Sigmoid colon (tissue), 7 donors: Measurements from ENCODE around the gene KIRREL3. TPM values are rescaled to one million over a fixed set of nuclear protein-coding genes. Genes with fewer than 3 reads are reported as not detected.

Experiments
- DNase-seq: peaks from one replicate; pipeline ENCODE4 v3.0.0-alpha.2; 2019
- H3K27ac ChIP-seq, 4 donors: fragments of 200-600 bp; sonication (generic); one replicate each; pipeline ENCODE4 v1.5.1; 2016 to 2019; ENCODE audit warnings: mild to moderate bottlenecking in 1 of 4
- H3K27me3 ChIP-seq, 3 donors: fragments of 200-600 bp; sonication (generic); one replicate each; pipeline ENCODE4 v1.5.1; 2019; ENCODE audit warnings: mild to moderate bottlenecking in 1 of 3
- H3K36me3 ChIP-seq, 4 donors: fragments of 200-600 bp; sonication (generic); one replicate each; pipeline ENCODE4 v1.5.1; 2016 to 2019
- H3K4me1 ChIP-seq, 4 donors: fragments of 200-600 bp; sonication (generic); one replicate each; pipeline ENCODE4 v1.5.1; 2017 to 2019
- H3K4me3 ChIP-seq, 4 donors: fragments of 200-600 bp; sonication (generic); one replicate each; pipeline ENCODE4 v1.5.1; 2017 to 2019; ENCODE audit warnings: mild to moderate bottlenecking in 2 of 4, moderate library complexity in 1 of 4
- H3K9me3 ChIP-seq, 4 donors: fragments of 200-600 bp in 3 of 4; sonication (generic) in 3 of 4; one replicate each; pipeline versions ENCODE4 v1.5.1 to v1.6.1; 2013 to 2019
- EP300 ChIP-seq, 4 donors: sonication (generic); formaldehyde crosslinking; IDR thresholded peaks; one replicate each; pipeline ENCODE4 v1.6.1; 2017; ENCODE audit warnings: antibody characterized with exemption in 4 of 4
- POLR2A ChIP-seq, 2 donors: fragments of 450-650 bp; IDR thresholded peaks; one replicate each; pipeline ENCODE4 v1.6.1; 2016; ENCODE audit warnings: antibody characterized with exemption in 2 of 2, mild to moderate bottlenecking in 2 of 2, moderate library complexity in 2 of 2
- POLR2AphosphoS5 ChIP-seq, 4 donors: sonication (generic); formaldehyde crosslinking; IDR thresholded peaks; one replicate each; pipeline ENCODE4 v1.6.1; 2017; ENCODE audit warnings: antibody characterized with exemption in 4 of 4
- WGBS, 2 donors: extraction: QIAGEN DNeasy Blood & Tissue Kit; methylation state at CpG; one replicate each; pipeline ENCODE4 v1.1.7; 2013; 5-methylcytosine and 5-hydroxymethylcytosine counted together
- intact Hi-C: fragments of 100-400 bp; cut with DNase I; formaldehyde crosslinking; loops from one replicate; pipeline ENCODE4 v1.15.1; 2023
- polyA plus RNA-seq, 3 donors: library from polyadenylated mRNA; stranded (reverse); fragments of 200-250 nt; gene quantifications; one replicate each; pipeline ENCODE4 v1.2.3, GENCODE V29; 2013
- total RNA-seq, 4 donors: library from RNA; depleted of rRNA; stranded (reverse); fragments of >200 nt; gene quantifications; one replicate each; pipeline ENCODE4 v1.1.0, GENCODE V29; 2016
- TF ChIP-seq, protein P1 (sequence below), 4 experiments: fragments of 450-650 bp in 3 of 4; fragments of 200-600 bp in 1 of 4; IDR thresholded peaks; one replicate each; pipeline ENCODE4 v1.5.1; 2016 to 2019; ENCODE audit warnings: antibody characterized with exemption in 4 of 4, mild to moderate bottlenecking in 3 of 4, moderate library complexity in 2 of 4
- donor health status: healthy with polysubstance abuse.
- donor health status: Bipolar disorder and iron deficiency.
- donor health status: healthy.

KIRREL3 gene
- total and polyA plus RNA-seq, 7 donors: under 0.01 to 3.3 (median 1.0) TPM

DNA sequence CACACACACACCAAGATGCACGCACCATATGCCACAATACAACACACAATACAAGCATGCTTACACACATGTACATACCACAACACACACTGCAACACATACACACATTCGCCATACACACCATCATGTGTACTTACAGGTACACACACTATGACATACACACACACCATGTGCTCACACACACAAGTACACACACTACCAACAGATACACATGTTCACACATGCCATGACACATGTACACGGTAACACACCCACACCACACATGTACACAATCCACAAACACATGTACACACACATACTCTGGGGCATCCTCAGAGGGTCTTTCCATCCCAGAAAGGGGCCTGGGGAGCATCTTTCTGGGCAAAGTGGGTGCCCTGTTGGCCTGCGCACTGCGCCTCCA, 562.8 kb downstream of the KIRREL3 start:
- TF ChIP-seq POLR2AphosphoS5 (IDR thresholded peaks at IDR 0.05) (no peak), POLR2A (IDR thresholded peaks at IDR 0.05) (no peak), EP300 (IDR thresholded peaks at IDR 0.05) (no peak)
- TF ChIP-seq, protein P1, sequence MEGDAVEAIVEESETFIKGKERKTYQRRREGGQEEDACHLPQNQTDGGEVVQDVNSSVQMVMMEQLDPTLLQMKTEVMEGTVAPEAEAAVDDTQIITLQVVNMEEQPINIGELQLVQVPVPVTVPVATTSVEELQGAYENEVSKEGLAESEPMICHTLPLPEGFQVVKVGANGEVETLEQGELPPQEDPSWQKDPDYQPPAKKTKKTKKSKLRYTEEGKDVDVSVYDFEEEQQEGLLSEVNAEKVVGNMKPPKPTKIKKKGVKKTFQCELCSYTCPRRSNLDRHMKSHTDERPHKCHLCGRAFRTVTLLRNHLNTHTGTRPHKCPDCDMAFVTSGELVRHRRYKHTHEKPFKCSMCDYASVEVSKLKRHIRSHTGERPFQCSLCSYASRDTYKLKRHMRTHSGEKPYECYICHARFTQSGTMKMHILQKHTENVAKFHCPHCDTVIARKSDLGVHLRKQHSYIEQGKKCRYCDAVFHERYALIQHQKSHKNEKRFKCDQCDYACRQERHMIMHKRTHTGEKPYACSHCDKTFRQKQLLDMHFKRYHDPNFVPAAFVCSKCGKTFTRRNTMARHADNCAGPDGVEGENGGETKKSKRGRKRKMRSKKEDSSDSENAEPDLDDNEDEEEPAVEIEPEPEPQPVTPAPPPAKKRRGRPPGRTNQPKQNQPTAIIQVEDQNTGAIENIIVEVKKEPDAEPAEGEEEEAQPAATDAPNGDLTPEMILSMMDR (IDR thresholded peaks at IDR 0.05): no peak
- H3K4me3 ChIP-seq: no peak overlapping the region
- DNase-seq: no peak
- H3K9me3 ChIP-seq: no peaks in the 10 kb centered on the region
- intact Hi-C loops: no loop called here
- H3K4me1 ChIP-seq: peaks cover 0 to 7% (median 0%) of the 10 kb centered on the region in 4 donors
- 96% methylated on average over 5 of the region's 5 CpGs for WGBS, 2 donors
- H3K36me3 ChIP-seq: no peaks in the 10 kb centered on the region
- no peak overlapping the region for H3K27ac ChIP-seq
- H3K27me3 ChIP-seq: peaks cover 0 to 8% (median 0%) of the 10 kb centered on the region in 3 donors

DNA sequence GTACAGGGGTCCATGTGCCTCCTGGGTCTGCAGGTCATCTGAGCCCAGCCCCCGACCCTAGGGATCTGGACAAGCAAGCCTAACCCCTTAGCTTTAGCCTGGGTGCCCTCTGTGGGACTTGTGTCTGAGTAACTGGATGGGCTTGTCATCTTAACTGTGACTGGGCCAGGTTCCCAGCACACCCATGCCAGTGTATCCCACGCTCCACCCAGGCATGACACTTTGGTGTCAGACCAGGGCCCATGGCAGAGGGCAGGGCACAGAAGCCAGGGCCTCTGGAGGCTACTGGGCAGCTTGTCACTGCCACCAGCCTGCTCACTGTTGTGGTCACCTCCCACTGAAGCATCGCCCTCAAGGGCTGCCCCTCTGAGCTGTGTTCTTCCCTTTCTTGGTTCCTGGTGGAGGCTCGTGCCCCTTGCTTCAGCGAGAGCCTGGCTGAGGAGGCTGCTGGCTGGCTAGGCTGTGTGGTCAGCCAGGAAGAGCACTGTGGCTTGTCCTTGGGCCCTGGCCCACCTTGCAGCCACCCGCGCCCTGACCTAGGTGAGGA, 564.3 kb downstream of the KIRREL3 start:
- TF ChIP-seq, protein P1 (IDR thresholded peaks at IDR 0.05): no peak
- TF ChIP-seq POLR2AphosphoS5 (IDR thresholded peaks at IDR 0.05) (no peak), EP300 (IDR thresholded peaks at IDR 0.05) (no peak), POLR2A (IDR thresholded peaks at IDR 0.05) (no peak)
- intact Hi-C loops: no loop called here

DNA sequence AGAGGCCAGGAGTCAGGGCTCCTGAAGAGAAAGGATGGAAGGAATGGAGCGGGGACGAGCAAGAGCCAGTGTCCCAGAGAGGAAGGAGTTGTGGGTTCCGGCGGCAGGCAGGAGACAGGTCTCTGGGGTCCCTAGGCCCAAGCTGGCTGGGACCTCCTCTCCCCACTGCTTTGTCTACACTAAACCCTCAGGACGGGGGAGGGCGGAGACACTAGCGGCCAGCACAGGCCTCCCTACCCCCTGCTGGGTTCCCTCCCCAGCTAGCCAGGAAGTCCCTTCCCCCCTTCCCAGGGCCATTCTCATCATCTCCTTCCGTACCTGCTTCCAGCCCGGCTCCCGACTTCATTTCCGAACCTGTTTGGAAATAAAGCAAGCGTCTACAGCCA, 565.6 kb downstream of the KIRREL3 start:
- TF ChIP-seq EP300 (IDR thresholded peaks at IDR 0.05) (no peak), POLR2AphosphoS5 (IDR thresholded peaks at IDR 0.05) (no peak), POLR2A (IDR thresholded peaks at IDR 0.05) (no peak)
- TF ChIP-seq, protein P1 (IDR thresholded peaks at IDR 0.05): no peak
- intact Hi-C loops: no loop called here
- 92 to 95% methylated on average over 12 of the region's 12 CpGs for WGBS, 2 donors

More for the DNA sequence above, 564.3 kb downstream of the KIRREL3 start:
- Histone ChIP-seq H3K4me1 (peaks cover 0 to 16% (median 8%) of the 10 kb centered on the region in 4 donors), H3K27ac (no peak overlapping the region), H3K9me3 (no peaks in the 10 kb centered on the region), H3K36me3 (no peaks in the 10 kb centered on the region), H3K27me3 (peaks cover 0 to 4% (median 0%) of the 10 kb centered on the region in 3 donors), H3K4me3 (no peak overlapping the region)
- 92 to 95% methylated on average over 7 of the region's 7 CpGs for WGBS, 2 donors
- DNase-seq: no peak

DNA sequence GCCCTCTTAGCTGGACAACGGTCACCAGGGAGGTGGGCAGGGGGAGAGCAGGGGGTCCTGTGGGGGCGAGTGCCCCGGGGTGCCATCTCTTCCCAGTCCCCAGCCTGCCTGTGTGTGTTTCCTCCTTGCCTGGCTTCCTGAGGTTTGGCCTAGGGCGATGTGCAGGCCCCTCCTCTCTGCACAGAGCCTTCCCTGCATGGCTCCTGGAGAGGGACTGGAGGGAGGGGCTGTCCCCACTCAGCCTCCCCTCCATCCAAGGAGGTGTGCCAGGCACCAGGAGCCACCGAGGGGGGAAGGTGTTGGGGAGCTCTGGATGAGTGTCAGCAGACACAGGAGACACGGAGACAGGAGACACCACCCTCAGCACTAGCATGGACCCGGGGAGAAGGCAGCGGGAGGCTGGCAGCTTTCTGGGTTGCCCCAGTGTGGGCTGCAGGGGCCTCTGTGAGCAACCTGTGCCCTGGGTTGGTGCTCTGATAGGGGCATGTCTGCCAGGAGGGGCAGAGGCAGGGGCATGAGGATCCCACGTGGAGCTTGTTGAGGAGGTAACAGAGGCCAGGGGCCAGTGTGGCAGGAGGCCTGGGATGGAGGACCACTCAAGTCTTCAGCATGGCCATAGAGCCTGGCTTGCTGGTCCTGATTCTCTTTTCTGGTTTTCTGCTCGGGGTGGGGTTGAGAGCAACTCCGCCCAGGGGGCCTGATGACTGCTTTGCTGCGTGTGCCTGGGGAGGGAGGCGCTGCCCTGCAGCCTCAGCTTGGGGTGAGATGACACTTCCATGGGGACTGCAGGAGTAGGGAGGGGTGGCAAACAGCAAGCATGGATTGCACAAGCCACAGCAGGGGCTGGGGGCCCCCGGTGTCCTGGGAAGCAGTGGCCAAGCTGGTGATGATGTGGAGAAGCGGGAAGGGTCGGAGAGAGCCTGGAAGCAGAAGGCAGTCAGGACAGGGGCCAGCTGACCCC, 566.3 kb downstream of the KIRREL3 start:
- H3K4me1 ChIP-seq: peaks cover 0 to 12% (median 8%) of the 10 kb centered on the region in 4 donors
- intact Hi-C loops: no loop called here
- no peaks in the 10 kb centered on the region for H3K9me3 ChIP-seq
- WGBS, 2 donors: 78 to 82% methylated on average over 16 of the region's 16 CpGs
- DNase-seq: no peak
- TF ChIP-seq POLR2AphosphoS5 (IDR thresholded peaks at IDR 0.05) (no peak), EP300 (IDR thresholded peaks at IDR 0.05) (no peak), POLR2A (IDR thresholded peaks at IDR 0.05) (no peak)
- TF ChIP-seq, protein P1 (IDR thresholded peaks at IDR 0.05): no peak
- H3K4me3 ChIP-seq: no peak overlapping the region
- no peaks in the 10 kb centered on the region for H3K36me3 ChIP-seq
- H3K27ac ChIP-seq: no peak overlapping the region
- H3K27me3 ChIP-seq: no peaks in the 10 kb centered on the region

More for the DNA sequence above, 565.6 kb downstream of the KIRREL3 start:
- Histone ChIP-seq H3K27ac (no peak overlapping the region), H3K4me3 (no peak overlapping the region), H3K27me3 (no peaks in the 10 kb centered on the region), H3K9me3 (no peaks in the 10 kb centered on the region), H3K36me3 (no peaks in the 10 kb centered on the region), H3K4me1 (peaks cover 0 to 12% (median 8%) of the 10 kb centered on the region in 4 donors)
- no peak for DNase-seq
